ENCODE results near the gene CLEC10A.

GRCh38 chr17:7029659-7030058 is 50.4 kb downstream of the CLEC10A start:
- TF ChIP-seq POLR2AphosphoS5 (IDR thresholded peaks at IDR 0.05; ENCODE audit: low read depth), result no peak
- TF ChIP-seq, protein P1, sequence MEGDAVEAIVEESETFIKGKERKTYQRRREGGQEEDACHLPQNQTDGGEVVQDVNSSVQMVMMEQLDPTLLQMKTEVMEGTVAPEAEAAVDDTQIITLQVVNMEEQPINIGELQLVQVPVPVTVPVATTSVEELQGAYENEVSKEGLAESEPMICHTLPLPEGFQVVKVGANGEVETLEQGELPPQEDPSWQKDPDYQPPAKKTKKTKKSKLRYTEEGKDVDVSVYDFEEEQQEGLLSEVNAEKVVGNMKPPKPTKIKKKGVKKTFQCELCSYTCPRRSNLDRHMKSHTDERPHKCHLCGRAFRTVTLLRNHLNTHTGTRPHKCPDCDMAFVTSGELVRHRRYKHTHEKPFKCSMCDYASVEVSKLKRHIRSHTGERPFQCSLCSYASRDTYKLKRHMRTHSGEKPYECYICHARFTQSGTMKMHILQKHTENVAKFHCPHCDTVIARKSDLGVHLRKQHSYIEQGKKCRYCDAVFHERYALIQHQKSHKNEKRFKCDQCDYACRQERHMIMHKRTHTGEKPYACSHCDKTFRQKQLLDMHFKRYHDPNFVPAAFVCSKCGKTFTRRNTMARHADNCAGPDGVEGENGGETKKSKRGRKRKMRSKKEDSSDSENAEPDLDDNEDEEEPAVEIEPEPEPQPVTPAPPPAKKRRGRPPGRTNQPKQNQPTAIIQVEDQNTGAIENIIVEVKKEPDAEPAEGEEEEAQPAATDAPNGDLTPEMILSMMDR (conservative IDR thresholded peaks at IDR 0.05; ENCODE audit: low read depth in 2 of 2), result no peak
- TF ChIP-seq EZH2 (IDR thresholded peaks at IDR 0.05; ENCODE audit: low read depth, unreplicated experiment), result no peak
- TF ChIP-seq, protein P2, sequence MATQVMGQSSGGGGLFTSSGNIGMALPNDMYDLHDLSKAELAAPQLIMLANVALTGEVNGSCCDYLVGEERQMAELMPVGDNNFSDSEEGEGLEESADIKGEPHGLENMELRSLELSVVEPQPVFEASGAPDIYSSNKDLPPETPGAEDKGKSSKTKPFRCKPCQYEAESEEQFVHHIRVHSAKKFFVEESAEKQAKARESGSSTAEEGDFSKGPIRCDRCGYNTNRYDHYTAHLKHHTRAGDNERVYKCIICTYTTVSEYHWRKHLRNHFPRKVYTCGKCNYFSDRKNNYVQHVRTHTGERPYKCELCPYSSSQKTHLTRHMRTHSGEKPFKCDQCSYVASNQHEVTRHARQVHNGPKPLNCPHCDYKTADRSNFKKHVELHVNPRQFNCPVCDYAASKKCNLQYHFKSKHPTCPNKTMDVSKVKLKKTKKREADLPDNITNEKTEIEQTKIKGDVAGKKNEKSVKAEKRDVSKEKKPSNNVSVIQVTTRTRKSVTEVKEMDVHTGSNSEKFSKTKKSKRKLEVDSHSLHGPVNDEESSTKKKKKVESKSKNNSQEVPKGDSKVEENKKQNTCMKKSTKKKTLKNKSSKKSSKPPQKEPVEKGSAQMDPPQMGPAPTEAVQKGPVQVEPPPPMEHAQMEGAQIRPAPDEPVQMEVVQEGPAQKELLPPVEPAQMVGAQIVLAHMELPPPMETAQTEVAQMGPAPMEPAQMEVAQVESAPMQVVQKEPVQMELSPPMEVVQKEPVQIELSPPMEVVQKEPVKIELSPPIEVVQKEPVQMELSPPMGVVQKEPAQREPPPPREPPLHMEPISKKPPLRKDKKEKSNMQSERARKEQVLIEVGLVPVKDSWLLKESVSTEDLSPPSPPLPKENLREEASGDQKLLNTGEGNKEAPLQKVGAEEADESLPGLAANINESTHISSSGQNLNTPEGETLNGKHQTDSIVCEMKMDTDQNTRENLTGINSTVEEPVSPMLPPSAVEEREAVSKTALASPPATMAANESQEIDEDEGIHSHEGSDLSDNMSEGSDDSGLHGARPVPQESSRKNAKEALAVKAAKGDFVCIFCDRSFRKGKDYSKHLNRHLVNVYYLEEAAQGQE (IDR thresholded peaks at IDR 0.05; ENCODE audit: unreplicated experiment), result no peak
- no peak for TF ChIP-seq EZH2phosphoT487 (IDR thresholded peaks at IDR 0.05; ENCODE audit: unreplicated experiment)
- no peak for TF ChIP-seq JUNB (IDR thresholded peaks at IDR 0.05; ENCODE audit: unreplicated experiment)
- no peak for TF ChIP-seq CREB1 (CRISPR knock-in tag; IDR thresholded peaks at IDR 0.05; ENCODE audit: low read depth)
- no peak for TF ChIP-seq STAT1 (IDR thresholded peaks at IDR 0.05; ENCODE audit: unreplicated experiment)

All from GM23338 (cell line).